ENCODE results near the gene OR13J1. TPM values are rescaled to one million over a fixed set of nuclear protein-coding genes. Genes with fewer than 3 reads are reported as not detected.

OR13J1 gene
- total RNA-seq, 1 donor from 2014 or later, result not detected

DNA sequence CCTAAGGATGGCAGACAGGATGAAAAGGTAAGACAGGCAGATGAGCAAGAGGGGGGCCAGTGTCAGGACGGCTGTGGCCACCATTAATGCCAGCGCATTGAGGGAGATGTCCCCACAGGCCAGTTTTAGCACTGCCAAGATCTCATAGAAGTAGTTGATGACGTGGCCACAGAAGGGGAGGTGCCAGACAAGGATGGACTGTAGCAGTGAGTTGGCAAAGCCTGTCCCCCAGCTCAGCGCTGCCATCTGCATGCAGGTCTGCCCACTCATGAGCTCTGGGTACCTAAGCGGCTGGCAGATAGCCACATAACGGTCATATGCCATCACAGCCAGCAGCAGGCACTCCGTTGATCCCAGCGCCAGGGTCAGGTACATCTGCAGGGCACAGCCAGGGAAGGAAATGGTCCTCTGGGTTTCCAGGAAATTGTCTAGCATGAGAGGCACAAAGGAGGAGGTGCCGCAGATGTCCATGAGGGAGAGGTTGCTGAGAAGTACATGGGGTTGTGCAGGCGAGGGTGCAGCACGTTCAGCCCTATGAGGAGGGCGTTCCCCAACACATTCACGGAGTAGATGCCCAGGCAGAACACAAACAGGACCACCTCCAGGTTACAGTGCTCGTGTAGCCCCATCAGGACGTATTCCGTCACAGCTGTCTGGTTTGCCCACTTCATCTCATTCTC, 10.8 kb downstream of the OR13J1 start:
- Mint-ChIP-seq H3K36me3 (ENCODE audit: low read depth) (no peaks in the 10 kb centered on the region), H3K27ac (no peak overlapping the region), H3K4me3 (no peak overlapping the region), H3K9me3 (no peaks in the 10 kb centered on the region), H3K4me1 (peaks cover 3% of the 10 kb centered on the region), H3K27me3 (peaks cover 11% of the 10 kb centered on the region)
- DNase-seq, result no peak
- intact Hi-C loops (cut with micrococcal nuclease), result no loop called here

DNA sequence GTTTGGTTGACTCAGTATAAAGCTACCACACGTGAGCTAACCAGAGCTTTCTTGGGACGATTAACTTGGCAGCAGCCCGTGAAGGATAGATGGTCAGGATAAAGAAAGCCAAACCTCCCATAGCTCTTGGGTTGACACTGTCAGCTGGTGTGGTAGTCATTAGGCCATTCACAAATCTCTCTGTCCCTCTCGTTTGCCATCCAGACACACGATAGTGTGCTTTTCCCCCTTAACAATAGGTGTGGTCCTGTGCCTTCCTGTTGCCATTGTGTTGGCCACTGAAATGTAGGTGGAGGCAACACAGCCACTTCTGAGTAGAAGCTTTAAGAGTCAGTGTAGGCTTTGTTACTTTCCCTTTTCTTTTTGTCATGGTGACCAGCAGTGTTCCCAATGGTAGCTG, 11.7 kb downstream of the OR13J1 start:
- Mint-ChIP-seq H3K27ac (no peak overlapping the region), H3K4me1 (peaks cover 3% of the 10 kb centered on the region)

DNA sequence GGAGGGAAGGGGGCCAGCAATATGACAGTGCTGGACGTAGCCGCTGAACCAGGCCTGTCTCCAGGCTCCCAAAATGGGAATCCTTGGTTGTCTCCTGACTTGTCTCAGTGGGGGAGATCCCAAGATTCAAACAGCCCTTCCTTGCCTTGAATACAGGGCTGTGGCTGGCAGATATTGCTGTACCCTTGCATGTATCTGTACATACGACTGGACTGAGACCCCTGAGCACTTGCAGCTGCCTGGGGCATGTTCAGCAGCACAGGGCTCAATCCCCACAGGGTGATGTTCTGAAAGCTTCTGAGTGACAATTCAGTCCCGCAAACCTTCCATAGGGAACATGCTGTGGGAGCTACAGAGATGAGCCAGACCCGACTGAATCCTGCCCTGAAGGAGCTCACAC, 13.3 kb downstream of the OR13J1 start:
- DNase-seq, result no peak
- no peaks in the 10 kb centered on the region for H3K36me3 Mint-ChIP-seq (ENCODE audit: low read depth)
- intact Hi-C loops (cut with micrococcal nuclease), result no loop called here
- H3K9me3 Mint-ChIP-seq, result no peaks in the 10 kb centered on the region
- H3K27me3 Mint-ChIP-seq, result peaks cover 8% of the 10 kb centered on the region
- peaks cover 3% of the 10 kb centered on the region for H3K4me1 Mint-ChIP-seq
- H3K27ac Mint-ChIP-seq, result no peak overlapping the region
- no peak overlapping the region for H3K4me3 Mint-ChIP-seq

More for the DNA sequence above, 11.7 kb downstream of the OR13J1 start:
- H3K4me3 Mint-ChIP-seq, result no peak overlapping the region
- no peak for DNase-seq
- peaks cover 11% of the 10 kb centered on the region for H3K27me3 Mint-ChIP-seq
- intact Hi-C loops (cut with micrococcal nuclease), result no loop called here
- no peaks in the 10 kb centered on the region for H3K9me3 Mint-ChIP-seq
- no peaks in the 10 kb centered on the region for H3K36me3 Mint-ChIP-seq (ENCODE audit: low read depth)

DNA sequence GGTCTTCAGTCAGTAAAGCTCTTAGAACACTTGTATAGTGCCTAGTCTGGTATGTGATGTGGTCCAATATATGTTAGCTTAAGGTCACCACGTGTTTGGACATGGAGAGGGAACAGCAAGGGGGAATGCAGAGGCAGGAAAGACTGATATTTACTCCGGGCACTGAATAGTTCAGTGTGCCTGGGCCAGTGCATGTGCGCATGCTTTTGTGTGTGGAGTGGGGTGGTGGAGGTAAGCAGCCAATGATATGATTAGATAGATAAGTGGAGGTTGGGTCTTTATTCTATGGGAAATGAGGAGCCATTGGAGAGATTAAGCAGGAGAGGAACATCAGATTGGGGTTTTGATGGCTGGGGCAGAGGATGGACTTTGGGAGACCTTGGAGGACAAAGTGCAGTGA, 14.0 kb downstream of the OR13J1 start:
- Mint-ChIP-seq H3K36me3 (ENCODE audit: low read depth) (no peaks in the 10 kb centered on the region), H3K27me3 (peaks cover 4% of the 10 kb centered on the region), H3K27ac (no peak overlapping the region), H3K4me1 (peaks cover 3% of the 10 kb centered on the region), H3K9me3 (no peaks in the 10 kb centered on the region), H3K4me3 (no peak overlapping the region)
- intact Hi-C loops (cut with micrococcal nuclease), result no loop called here
- no peak for DNase-seq

DNA sequence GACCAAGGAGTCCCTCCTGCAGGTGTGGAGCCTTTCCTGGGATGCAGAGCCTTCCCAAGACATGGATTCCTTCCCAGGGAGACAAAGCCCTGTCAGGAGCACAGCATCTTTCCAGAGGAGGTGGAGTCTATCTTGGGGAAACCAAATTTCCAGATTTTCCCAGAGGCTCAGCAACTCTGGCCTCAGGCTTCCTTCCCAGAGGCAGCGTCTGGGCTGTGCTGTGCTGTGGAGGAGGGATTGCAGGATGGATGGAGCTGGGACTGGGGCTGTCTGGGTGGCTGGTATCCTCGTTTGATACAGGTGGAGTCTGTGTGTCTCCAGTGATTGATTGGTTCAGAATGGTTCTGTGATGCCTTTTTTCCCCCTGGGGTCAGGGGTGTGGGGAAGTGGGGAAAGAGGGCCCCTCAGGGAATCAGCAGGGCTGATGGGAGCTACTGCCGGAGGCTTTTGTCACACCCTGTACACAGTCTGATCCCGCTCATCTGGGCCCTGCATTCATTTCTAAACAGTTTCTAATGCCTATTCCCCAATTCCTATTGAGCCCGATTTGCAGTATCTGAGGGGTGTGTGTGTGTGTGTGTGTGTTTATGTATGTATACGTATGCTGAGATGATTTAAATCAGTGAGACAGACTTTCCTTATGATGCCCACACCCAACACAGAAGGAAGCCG, 16.0 kb downstream of the OR13J1 start:
- peaks cover 2% of the 10 kb centered on the region for H3K27me3 Mint-ChIP-seq
- H3K4me3 Mint-ChIP-seq, result no peak overlapping the region
- no peak overlapping the region for H3K27ac Mint-ChIP-seq
- no peaks in the 10 kb centered on the region for H3K9me3 Mint-ChIP-seq
- H3K4me1 Mint-ChIP-seq, result peaks cover 3% of the 10 kb centered on the region
- H3K36me3 Mint-ChIP-seq (ENCODE audit: low read depth), result no peaks in the 10 kb centered on the region
- DNase-seq, result no peak
- intact Hi-C loops (cut with micrococcal nuclease), result no loop called here

DNA sequence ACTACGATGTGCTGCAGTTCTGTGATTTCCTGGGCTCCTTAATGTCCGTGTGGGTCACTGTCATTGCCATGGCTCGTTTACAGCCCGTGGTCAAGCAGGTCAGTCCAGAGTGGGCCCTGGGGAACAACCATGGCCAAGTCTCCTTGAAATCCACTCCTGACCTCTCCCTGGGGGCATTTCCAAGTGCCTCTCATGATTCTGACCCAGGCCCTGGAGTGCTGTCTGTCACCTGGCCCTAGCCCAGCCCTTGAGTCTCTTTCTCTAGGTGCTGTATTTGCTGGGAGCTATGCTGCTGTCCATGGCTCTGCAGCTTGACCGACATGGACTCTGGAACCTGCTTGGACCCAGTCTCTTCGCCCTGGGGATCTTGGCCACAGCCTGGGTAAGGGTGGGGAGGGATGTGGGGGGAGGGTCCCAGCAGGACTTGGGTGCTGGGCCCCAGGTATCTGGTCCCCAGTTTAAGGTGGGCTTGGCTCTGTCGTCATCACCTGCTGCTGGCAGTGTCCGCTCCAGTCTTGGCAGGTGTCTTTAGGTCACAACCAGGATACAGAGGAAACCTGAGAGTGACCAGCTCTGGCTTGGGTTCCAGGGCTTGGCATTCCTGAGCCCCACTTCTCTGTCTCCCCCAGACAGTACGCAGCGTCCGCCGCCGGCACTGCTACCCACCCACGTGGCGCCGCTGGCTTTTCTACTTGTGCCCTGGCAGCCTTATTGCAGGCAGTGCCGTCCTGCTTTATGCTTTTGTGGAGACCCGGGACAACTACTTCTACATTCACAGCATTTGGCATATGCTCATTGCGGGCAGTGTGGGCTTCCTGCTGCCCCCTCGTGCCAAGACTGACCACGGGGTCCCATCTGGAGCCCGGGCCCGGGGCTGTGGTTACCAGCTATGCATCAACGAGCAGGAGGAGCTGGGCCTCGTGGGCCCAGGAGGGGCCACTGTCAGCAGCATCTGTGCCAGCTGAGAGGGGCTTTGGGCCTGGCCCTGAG, 17.0 kb downstream of the OR13J1 start:
- peaks cover 2% of the 10 kb centered on the region for H3K4me1 Mint-ChIP-seq
- no peak overlapping the region for H3K27ac Mint-ChIP-seq
- no peaks in the 10 kb centered on the region for H3K36me3 Mint-ChIP-seq (ENCODE audit: low read depth)
- H3K4me3 Mint-ChIP-seq, result no peak overlapping the region
- no peak for DNase-seq
- peaks cover 2% of the 10 kb centered on the region for H3K27me3 Mint-ChIP-seq
- no peaks in the 10 kb centered on the region for H3K9me3 Mint-ChIP-seq
- intact Hi-C loops (cut with micrococcal nuclease), result no loop called here

DNA sequence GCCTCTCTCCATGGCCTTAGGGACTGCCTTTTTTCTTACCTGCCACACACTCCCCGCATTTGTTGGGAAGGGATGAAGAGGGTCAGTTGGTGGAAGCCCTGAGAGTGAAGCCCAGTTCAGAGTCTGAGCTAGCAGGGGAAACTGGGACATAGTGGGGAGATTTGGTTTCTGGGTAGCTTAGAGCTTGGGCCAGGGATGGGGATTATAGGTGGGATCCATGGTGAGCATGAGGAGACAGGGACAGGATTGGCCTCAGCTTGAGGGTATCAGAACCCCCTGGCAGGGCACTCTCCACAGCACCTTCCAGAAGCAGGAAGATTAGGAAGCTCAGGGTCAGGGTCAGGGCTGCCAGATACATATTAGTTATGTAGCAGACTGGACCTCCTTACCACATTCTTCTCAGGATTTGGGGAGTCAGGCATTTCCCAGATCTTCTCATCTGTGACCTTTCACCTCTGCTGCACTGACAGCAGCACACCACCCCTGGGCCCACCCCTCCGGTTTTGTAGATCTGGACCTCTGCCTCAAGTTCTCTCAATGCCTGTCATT, 17.9 kb downstream of the OR13J1 start:
- H3K27me3 Mint-ChIP-seq, result peaks cover 2% of the 10 kb centered on the region
- DNase-seq, result no peak
- no peak overlapping the region for H3K4me3 Mint-ChIP-seq
- no peak overlapping the region for H3K27ac Mint-ChIP-seq
- intact Hi-C loops (cut with micrococcal nuclease), result no loop called here
- peaks cover 7% of the 10 kb centered on the region for H3K4me1 Mint-ChIP-seq
- no peaks in the 10 kb centered on the region for H3K36me3 Mint-ChIP-seq (ENCODE audit: low read depth)
- H3K9me3 Mint-ChIP-seq, result no peaks in the 10 kb centered on the region

DNA sequence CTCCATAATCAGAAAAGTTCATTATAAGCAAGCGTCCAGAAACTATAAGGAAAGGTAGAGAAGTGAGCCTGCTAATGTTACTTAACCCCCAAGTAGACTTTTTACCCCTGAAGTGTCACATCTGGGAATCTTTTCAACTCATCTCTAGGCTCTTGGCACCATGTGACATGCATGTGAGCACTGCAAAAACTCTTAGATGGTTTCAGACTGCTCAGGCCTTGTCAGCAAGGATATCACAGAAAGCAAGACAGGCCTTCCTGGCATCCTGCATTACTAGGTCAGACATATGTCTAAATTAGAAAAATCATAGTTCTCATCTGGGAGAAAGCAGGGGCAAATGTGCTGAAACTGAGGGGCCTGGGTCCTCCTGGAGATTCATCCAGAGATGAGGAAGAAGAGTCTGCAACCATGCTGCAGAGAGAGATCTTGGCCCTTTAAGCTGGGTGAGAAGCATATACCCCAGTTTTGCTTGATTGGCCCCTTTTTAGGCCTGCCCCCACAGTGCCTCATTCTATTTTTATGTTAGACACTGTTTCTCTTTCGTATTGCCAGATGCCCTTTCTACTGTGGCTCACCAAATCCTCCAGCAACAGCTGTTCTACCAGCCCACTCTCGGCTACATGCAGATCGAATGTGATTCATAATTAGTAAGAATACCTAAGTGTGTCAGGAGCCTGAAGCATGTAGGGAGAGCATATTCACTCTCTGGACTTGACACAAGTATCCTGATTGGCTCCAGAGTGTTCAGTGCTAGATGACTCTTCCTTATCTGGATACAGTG, 22.2 kb downstream of the OR13J1 start:
- no peaks in the 10 kb centered on the region for H3K36me3 Mint-ChIP-seq (ENCODE audit: low read depth)
- DNase-seq, result no peak
- H3K27ac Mint-ChIP-seq, result no peak overlapping the region
- H3K4me3 Mint-ChIP-seq, result no peak overlapping the region
- no peaks in the 10 kb centered on the region for H3K9me3 Mint-ChIP-seq
- H3K27me3 Mint-ChIP-seq, result no peaks in the 10 kb centered on the region
- intact Hi-C loops (cut with micrococcal nuclease), result no loop called here
- H3K4me1 Mint-ChIP-seq, result peaks cover 25% of the 10 kb centered on the region

DNA sequence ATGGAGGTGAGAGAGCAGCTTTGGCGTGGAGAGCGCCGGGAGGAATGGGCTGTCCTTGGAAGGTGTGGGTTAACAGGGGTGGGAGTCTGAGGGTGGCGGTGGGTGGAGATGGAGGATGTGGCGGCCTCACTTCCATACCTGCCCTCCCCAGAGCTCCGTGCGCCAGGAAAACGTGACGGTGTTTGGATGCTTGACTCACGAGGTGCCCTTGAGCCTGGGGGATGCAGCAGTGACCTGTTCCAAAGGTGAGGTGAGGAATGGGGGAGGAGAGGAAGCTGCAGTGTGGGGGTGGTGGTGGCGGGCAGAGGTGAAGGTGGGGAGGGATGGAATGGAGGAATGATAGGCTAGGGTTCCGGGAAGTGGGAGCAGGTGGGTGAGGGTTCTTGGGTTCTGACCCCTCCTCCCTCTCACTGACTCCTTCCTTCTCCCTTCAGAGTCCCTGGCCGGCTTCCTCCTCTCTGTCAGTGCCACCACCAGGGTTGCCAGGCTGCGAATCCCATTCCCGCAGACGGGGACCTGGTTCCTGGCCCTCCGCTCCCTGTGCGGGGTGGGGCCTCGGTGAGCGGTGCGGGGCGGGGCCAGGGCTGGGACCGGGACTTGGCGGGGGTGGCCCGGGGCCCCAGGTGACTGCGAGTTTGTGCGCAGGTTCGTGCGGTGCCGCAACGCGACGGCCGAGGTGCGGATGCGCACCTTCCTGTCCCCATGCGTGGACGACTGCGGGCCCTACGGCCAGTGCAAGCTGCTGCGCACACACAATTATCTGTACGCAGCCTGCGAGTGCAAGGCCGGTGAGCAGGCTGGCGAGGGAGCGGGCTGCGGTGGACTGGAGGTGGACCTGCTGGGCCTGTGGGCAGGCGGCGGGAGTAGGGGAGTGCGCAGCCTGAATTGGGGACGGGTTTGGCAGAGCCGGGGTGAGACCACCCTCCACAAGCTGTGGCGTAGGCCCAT, 24.1 kb downstream of the OR13J1 start:
- Mint-ChIP-seq H3K4me3 (no peak overlapping the region), H3K9me3 (no peaks in the 10 kb centered on the region), H3K27me3 (no peaks in the 10 kb centered on the region), H3K36me3 (ENCODE audit: low read depth) (no peaks in the 10 kb centered on the region), H3K4me1 (peaks cover 28% of the 10 kb centered on the region), H3K27ac (no peak overlapping the region)
- DNase-seq, result no peak
- intact Hi-C loops (cut with micrococcal nuclease), result no loop called here

DNA sequence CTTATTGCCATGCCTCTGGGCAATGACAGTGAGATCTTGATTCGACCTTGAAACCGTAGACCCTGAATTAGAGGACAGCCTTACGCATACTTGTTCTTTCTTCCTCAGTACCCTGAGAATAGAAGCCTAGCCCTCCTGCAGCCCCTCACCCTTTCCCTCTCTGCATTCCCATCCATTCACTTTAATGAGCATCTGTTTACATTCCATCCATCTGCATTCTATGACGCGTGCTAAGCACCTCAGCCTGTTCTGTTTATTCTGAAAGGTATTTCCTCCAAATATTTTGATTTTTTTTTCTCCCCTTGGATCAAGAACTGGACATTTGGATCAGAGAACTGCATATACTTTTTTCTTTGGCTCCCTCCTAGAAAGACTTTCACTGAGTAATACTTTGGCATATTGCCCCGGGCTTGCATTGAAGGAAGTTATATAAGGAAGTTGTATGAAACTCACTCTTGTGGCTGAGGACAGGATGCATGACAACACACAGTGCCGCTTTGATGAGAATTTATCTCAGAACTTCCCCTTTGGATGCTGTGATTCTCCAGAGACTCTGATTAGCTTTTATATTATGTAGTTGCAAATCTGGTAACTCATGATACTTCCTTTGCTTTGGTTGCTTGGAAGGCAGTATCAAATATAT, 25.5 kb downstream of the OR13J1 start:
- DNase-seq, result peak; percentile 66
- Mint-ChIP-seq H3K36me3 (ENCODE audit: low read depth) (no peaks in the 10 kb centered on the region), H3K9me3 (no peaks in the 10 kb centered on the region), H3K27me3 (no peaks in the 10 kb centered on the region), H3K27ac (no peak overlapping the region), H3K4me1 (peaks cover 28% of the 10 kb centered on the region), H3K4me3 (no peak overlapping the region)
- intact Hi-C loops (cut with micrococcal nuclease), result no loop called here

DNA sequence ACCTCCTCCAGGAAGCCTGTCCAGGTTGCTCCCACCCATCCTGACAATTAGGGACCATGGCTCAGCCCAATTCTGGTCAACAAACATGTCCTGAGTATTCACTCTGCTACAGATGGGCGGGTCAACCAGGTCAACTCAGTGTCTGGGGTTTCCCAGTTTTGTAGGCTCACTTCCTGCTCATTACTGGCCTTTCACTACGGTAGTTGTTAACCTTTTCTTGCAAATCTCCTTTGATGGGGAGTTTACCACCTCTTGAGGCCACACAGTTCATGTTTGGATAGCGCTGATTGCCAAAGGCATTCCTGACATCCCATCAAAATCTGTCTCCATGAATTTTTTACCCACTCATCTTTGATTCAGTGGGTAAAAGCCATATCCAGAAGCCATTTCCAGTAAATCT, 27.4 kb downstream of the OR13J1 start:
- H3K4me3 Mint-ChIP-seq, result no peak overlapping the region
- no peaks in the 10 kb centered on the region for H3K27me3 Mint-ChIP-seq
- intact Hi-C loops (cut with micrococcal nuclease), result no loop called here
- no peak for DNase-seq
- no peaks in the 10 kb centered on the region for H3K36me3 Mint-ChIP-seq (ENCODE audit: low read depth)
- peaks cover 22% of the 10 kb centered on the region for H3K4me1 Mint-ChIP-seq
- H3K9me3 Mint-ChIP-seq, result no peaks in the 10 kb centered on the region
- H3K27ac Mint-ChIP-seq, result no peak overlapping the region
